NT2/D1 (cell line): ENCODE measurements around the gene TTK.

ENCODE experiments used
- DNase-seq: peaks from one replicate; pipeline ENCODE4 v3.0.0-alpha.2; 2011; ENCODE audit warnings: low read depth, low spot score
- H3K27me3 ChIP-seq: 2 replicates; pipeline ENCODE4 v1.6.0; 2011; ENCODE audit warnings: mild to moderate bottlenecking; ENCODE audit not compliant: insufficient read length, insufficient read depth
- H3K36me3 ChIP-seq: 2 replicates; pipeline ENCODE4 v1.6.1; 2011; ENCODE audit warnings: mild to moderate bottlenecking, low read length, mixed read lengths; ENCODE audit not compliant: insufficient read depth, insufficient read length
- H3K4me1 ChIP-seq: 2 replicates; pipeline ENCODE4 v1.5.1; 2011; ENCODE audit not compliant: insufficient read depth, insufficient read length
- H3K4me3 ChIP-seq: 2 replicates; pipeline ENCODE4 v1.5.1; 2011; ENCODE audit warnings: low read depth; ENCODE audit not compliant: insufficient read length
- H3K9ac ChIP-seq: 2 replicates; pipeline ENCODE4 v1.6.0; 2011; ENCODE audit warnings: low read depth; ENCODE audit not compliant: insufficient read length
- H3K9me3 ChIP-seq: 2 replicates; pipeline ENCODE4 v1.5.1; 2011; ENCODE audit warnings: mild to moderate bottlenecking, low read length; ENCODE audit not compliant: insufficient read depth
- SUZ12 ChIP-seq: IDR thresholded peaks from 2 replicates; pipeline ENCODE4 v1.6.1; 2011; ENCODE audit not compliant: insufficient read length, insufficient read depth; ENCODE audit errors: extremely low read depth
- YY1 ChIP-seq: IDR thresholded peaks from 2 replicates; pipeline ENCODE4 v1.6.1; 2011; ENCODE audit not compliant: insufficient read length, insufficient read depth
- ZNF274 ChIP-seq: IDR thresholded peaks from 2 replicates; pipeline ENCODE4 v1.6.1; 2011; ENCODE audit warnings: mild to moderate bottlenecking, low read depth, low read length

Gene TTK

GRCh38 chr6:79984261-79984660 lies 20.2 kb upstream of the TTK start:
- H3K9ac ChIP-seq = no peak overlapping the region
- H3K36me3 ChIP-seq = no peaks in the 10 kb centered on the region
- no peak overlapping the region for H3K4me3 ChIP-seq
- no peaks in the 10 kb centered on the region for H3K4me1 ChIP-seq
- DNase-seq = no peak
- TF ChIP-seq ZNF274 (no peak), YY1 (no peak), SUZ12 (no peak)
- H3K9me3 ChIP-seq = no peaks in the 10 kb centered on the region
- H3K27me3 ChIP-seq = no peaks in the 10 kb centered on the region

DNA sequence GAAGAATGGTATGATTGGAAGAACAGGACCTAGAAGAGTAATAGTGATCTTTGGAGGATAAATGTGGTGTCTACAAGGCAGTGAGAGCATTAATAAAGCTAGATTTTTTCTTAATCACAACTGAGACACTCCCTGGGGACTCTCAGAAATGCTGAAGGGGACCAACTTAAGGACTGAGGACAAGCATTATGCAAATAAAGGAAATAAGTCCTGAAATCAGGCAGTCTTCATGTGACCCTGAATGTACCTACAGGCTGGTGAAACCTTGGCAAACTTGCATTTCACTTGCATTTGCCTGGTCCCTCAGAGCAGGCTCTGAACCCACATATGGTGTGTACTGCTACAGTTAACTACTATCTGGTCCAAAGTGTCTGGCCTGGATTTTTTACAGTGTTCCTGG lies 19.3 kb upstream of the TTK start:
- no peaks in the 10 kb centered on the region for H3K9me3 ChIP-seq
- no peak overlapping the region for H3K4me3 ChIP-seq
- H3K27me3 ChIP-seq = no peaks in the 10 kb centered on the region
- no peak overlapping the region for H3K9ac ChIP-seq
- TF ChIP-seq ZNF274 = no peak
- no peak for TF ChIP-seq YY1
- TF ChIP-seq SUZ12 = no peak
- H3K4me1 ChIP-seq = no peaks in the 10 kb centered on the region
- no peak for DNase-seq
- no peaks in the 10 kb centered on the region for H3K36me3 ChIP-seq

GRCh38 chr6:79989641-79990040 lies 14.8 kb upstream of the TTK start:
- Histone ChIP-seq H3K4me3 (no peak overlapping the region), H3K4me1 (no peaks in the 10 kb centered on the region), H3K9ac (no peak overlapping the region), H3K36me3 (no peaks in the 10 kb centered on the region), H3K9me3 (no peaks in the 10 kb centered on the region), H3K27me3 (no peaks in the 10 kb centered on the region)
- TF ChIP-seq ZNF274 (no peak), SUZ12 (no peak), YY1 (no peak)
- no peak for DNase-seq

- no peak overlapping the region for H3K4me3 ChIP-seq
- no peaks in the 10 kb centered on the region for H3K36me3 ChIP-seq
- no peaks in the 10 kb centered on the region for H3K27me3 ChIP-seq
- no peak overlapping the region for H3K9ac ChIP-seq
- no peak for TF ChIP-seq ZNF274
- no peak for TF ChIP-seq YY1
- no peak for TF ChIP-seq SUZ12
- H3K9me3 ChIP-seq = no peaks in the 10 kb centered on the region
- no peaks in the 10 kb centered on the region for H3K4me1 ChIP-seq
- DNase-seq = peak; percentile 9
These were observed 11.2 kb upstream of the TTK start for GRCh38 chr6:79993012-79993910.

- Histone ChIP-seq H3K4me3 (no peak overlapping the region), H3K9me3 (no peaks in the 10 kb centered on the region), H3K4me1 (no peaks in the 10 kb centered on the region), H3K9ac (no peak overlapping the region), H3K36me3 (no peaks in the 10 kb centered on the region), H3K27me3 (no peaks in the 10 kb centered on the region)
- DNase-seq = no peak
- no peak for TF ChIP-seq SUZ12
- TF ChIP-seq ZNF274 = no peak
- TF ChIP-seq YY1 = no peak
These were observed 10.5 kb upstream of the TTK start for GRCh38 chr6:79993911-79994309.

GRCh38 chr6:79997728-79998127 lies 6.7 kb upstream of the TTK start:
- TF ChIP-seq YY1 = no peak
- no peak for TF ChIP-seq SUZ12
- no peak for TF ChIP-seq ZNF274
- Histone ChIP-seq H3K4me3 (no peak overlapping the region), H3K9me3 (no peaks in the 10 kb centered on the region), H3K36me3 (no peaks in the 10 kb centered on the region), H3K4me1 (no peaks in the 10 kb centered on the region), H3K9ac (no peak overlapping the region), H3K27me3 (no peaks in the 10 kb centered on the region)
- DNase-seq = no peak

DNA sequence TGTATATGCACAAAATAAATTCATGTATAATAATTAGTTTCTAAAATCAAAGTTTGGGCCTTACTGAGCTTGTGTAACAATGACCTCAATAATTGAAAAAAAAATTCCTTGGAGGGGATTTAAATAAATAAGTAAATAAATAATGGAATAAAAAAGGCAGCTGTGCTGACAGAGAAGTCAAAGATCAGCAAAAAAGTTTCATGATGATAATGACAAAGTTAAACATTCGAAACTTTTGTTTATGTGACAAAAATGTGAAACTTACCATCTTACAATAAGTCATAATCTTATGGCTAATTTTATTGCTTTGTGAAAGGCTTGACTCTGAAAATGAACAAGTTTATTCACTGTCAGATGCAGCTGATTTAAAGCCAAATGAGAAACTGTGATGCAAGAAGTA lies 3.1 kb upstream of the TTK start:
- no peaks in the 10 kb centered on the region for H3K9me3 ChIP-seq
- H3K9ac ChIP-seq = no peak overlapping the region
- H3K4me3 ChIP-seq = no peak overlapping the region
- no peaks in the 10 kb centered on the region for H3K27me3 ChIP-seq
- no peaks in the 10 kb centered on the region for H3K4me1 ChIP-seq
- DNase-seq = no peak
- no peak for TF ChIP-seq ZNF274
- peaks cover 2% of the 10 kb centered on the region for H3K36me3 ChIP-seq

GRCh38 chr6:80003826-80004172 lies 650 bp upstream of the TTK start:
- TF ChIP-seq YY1 (no peak), ZNF274 (no peak), SUZ12 (no peak)
- DNase-seq = no peak
- Histone ChIP-seq H3K4me1 (no peaks in the 10 kb centered on the region), H3K9ac (peak overlapping the region; percentile 85), H3K4me3 (peak overlapping the region; percentile 81), H3K9me3 (no peaks in the 10 kb centered on the region), H3K27me3 (no peaks in the 10 kb centered on the region), H3K36me3 (peaks cover 25% of the 10 kb centered on the region)
